T-helper 2 cell (primary cell): ENCODE results near the gene ISLR.

Source experiments
- DNase-seq, 5 experiments: peaks; one replicate each; pipeline versions ENCODE4 v3.0.0 to v3.0.0-alpha.2; 2012 to 2022

ISLR gene

GRCh38 chr15:74194572-74195559 lies 21.4 kb downstream of the ISLR start:
- no peak for DNase-seq

- DNase-seq = no peak
Measured at GRCh38 chr15:74196175-74196574, 22.7 kb downstream of the ISLR start.

GRCh38 chr15:74197176-74197965 lies 23.9 kb downstream of the ISLR start:
- no peak for DNase-seq

- DNase-seq = no peak
Measured at GRCh38 chr15:74199297-74199652, 25.8 kb downstream of the ISLR start.

GRCh38 chr15:74200412-74200815 lies 26.9 kb downstream of the ISLR start:
- DNase-seq = no peak

GRCh38 chr15:74200871-74201419 lies 27.4 kb downstream of the ISLR start:
- no peak for DNase-seq

GRCh38 chr15:74201710-74202420 lies 28.4 kb downstream of the ISLR start:
- no peak for DNase-seq

- DNase-seq = no peak
Measured at GRCh38 chr15:74202452-74203401, 29.2 kb downstream of the ISLR start, which contains the start of gene STRA6. Gene STRA6, minus strand, starts transcription at chr15:74202787. Its CDS starts 520 bp downstream, at chr15:74202267.

GRCh38 chr15:74203914-74204431 lies 30.5 kb downstream of the ISLR start:
- DNase-seq = no peak

- no peak for DNase-seq
Measured at GRCh38 chr15:74205582-74205947, 32.1 kb downstream of the ISLR start.

GRCh38 chr15:74206801-74207281 lies 33.3 kb downstream of the ISLR start:
- no peak for DNase-seq

- no peak for DNase-seq
Measured at GRCh38 chr15:74207652-74208440, 34.3 kb downstream of the ISLR start.

GRCh38 chr15:74208496-74208895 lies 35.0 kb downstream of the ISLR start:
- DNase-seq = no peak

GRCh38 chr15:74208901-74209559 lies 35.5 kb downstream of the ISLR start:
- DNase-seq = no peak

GRCh38 chr15:74209560-74209958 lies 36.0 kb downstream of the ISLR start:
- no peak for DNase-seq

- no peak for DNase-seq
Measured at GRCh38 chr15:74209997-74210671, 36.6 kb downstream of the ISLR start.

GRCh38 chr15:74210729-74211128 lies 37.2 kb downstream of the ISLR start:
- no peak for DNase-seq

- no peak for DNase-seq
Measured at GRCh38 chr15:74211656-74212055, 38.1 kb downstream of the ISLR start.

- no peak for DNase-seq
Measured at GRCh38 chr15:74212494-74212893, 39.0 kb downstream of the ISLR start.
